Keratinocyte (primary cell): ENCODE measurements around the gene SPRY4.

Source experiments
- CTCF ChIP-seq, 3 experiments: IDR thresholded peaks in 1 of 3; conservative IDR thresholded peaks in 1 of 3; optimal IDR thresholded peaks in 1 of 3; 2 replicates in 2 of 3; 3 replicates in 1 of 3; pipeline versions ENCODE3 to v1.5.1; 2011; ENCODE audit warnings: low read length in 3 of 3, mild to moderate bottlenecking in 3 of 3, moderate library complexity in 2 of 3, control low read depth in 1 of 3, inconsistent platforms in 1 of 3; ENCODE audit not compliant: insufficient read depth in 2 of 3; ENCODE audit errors: extremely low read depth in 1 of 3
- EZH2 ChIP-seq: IDR thresholded peaks from one replicate; pipeline ENCODE4 v1.6.1; 2012; ENCODE audit warnings: inconsistent platforms, mild to moderate bottlenecking, low read length, moderate library complexity

GRCh38 chr5:142292249-142292648 is 32.6 kb downstream of the SPRY4 start:
- no peak for TF ChIP-seq CTCF (optimal IDR thresholded peaks at IDR 0.05 in 1 of 3, IDR thresholded peaks at IDR 0.05 in 1 of 3, conservative IDR thresholded peaks at IDR 0.05 in 1 of 3; ENCODE audit: extremely low read depth in 1 of 3, insufficient read depth in 2 of 3, low read length in 3 of 3)
- no peak for TF ChIP-seq EZH2
